Measurements from ENCODE around the gene SMDT1. TPM values are rescaled to one million over a fixed set of nuclear protein-coding genes. Genes with fewer than 3 reads are reported as not detected.
A peak's percentile ranks its signal among the peaks of the same experiment; 100 is the strongest.
"Not testable (repeated sequence)": the region's sequence is repeated elsewhere in the genome, so short reads cannot be mapped to it uniquely, and the experiment has no call there.

The SMDT1 gene
- total and polyA plus RNA-seq, 10 donors, result 13.6 to 171 (median 77.3) TPM

GRCh38 chr22:42090596-42091454, 11.3 kb downstream of the SMDT1 start, which contains the start of gene NDUFA6:
Gene NDUFA6 (minus strand): TSS chr22:42090772. CDS start chr22:42090744, 28 bp downstream.
- TF ChIP-seq CTCF (IDR thresholded peaks at IDR 0.05 in 8 of 11, conservative IDR thresholded peaks at IDR 0.05 in 3 of 11) (peak; percentile 87 to 99 (median 97)), POLR2A (IDR thresholded peaks at IDR 0.05) (peak; percentile 43 to 72 (median 66)), POLR2AphosphoS5 (IDR thresholded peaks at IDR 0.05) (peak; percentile 97 to 99 (median 99))
- 0 to 1% (median 0%) methylated on average over 27 to 71 of the region's 71 CpGs for WGBS, 5 donors
- H3K4me1 ChIP-seq, result peaks cover 12 to 55% (median 44%) of the 10 kb centered on the region in 6 donors
- intact Hi-C loops (cut with DNase I; ENCODE audit: low total_unique reads), result no loop called here
- H3K27ac ChIP-seq, result peak within 1 kb of the TSS; percentile 93 to 98 (median 95)
- H3K36me3 ChIP-seq, result peaks cover 0 to 18% (median 13%) of the 10 kb centered on the region in 6 donors
- peak; percentile 100 for DNase-seq
- H3K4me3 ChIP-seq, result peak within 1 kb of the TSS; percentile 68 to 94 (median 84)
- no peaks in the 10 kb centered on the region for H3K9me3 ChIP-seq
- no peaks in the 10 kb centered on the region for H3K27me3 ChIP-seq (replicated peaks in 1 of 7)

GRCh38 chr22:42091455-42091782, 11.9 kb downstream of the SMDT1 start:
- Histone ChIP-seq H3K36me3 (peaks cover 0 to 12% (median 7%) of the 10 kb centered on the region in 6 donors), H3K27me3 (replicated peaks in 1 of 7) (no peaks in the 10 kb centered on the region), H3K4me1 (peaks cover 11 to 49% (median 41%) of the 10 kb centered on the region in 6 donors), H3K27ac (peak overlapping the region; percentile 93 to 98 (median 95)), H3K4me3 (peak overlapping the region; percentile 17 to 94 (median 84)), H3K9me3 (no peaks in the 10 kb centered on the region)
- no peak for DNase-seq
- 29 to 44% (median 34%) methylated on average over 7 of the region's 7 CpGs for WGBS, 5 donors
- intact Hi-C loops (cut with DNase I; ENCODE audit: low total_unique reads), result no loop called here
- TF ChIP-seq CTCF (IDR thresholded peaks at IDR 0.05 in 8 of 11, conservative IDR thresholded peaks at IDR 0.05 in 3 of 11) (no peak), POLR2AphosphoS5 (IDR thresholded peaks at IDR 0.05) (no peak), POLR2A (IDR thresholded peaks at IDR 0.05) (no peak)

GRCh38 chr22:42101199-42101598, 21.7 kb downstream of the SMDT1 start:
- Histone ChIP-seq H3K4me3 (no peak overlapping the region), H3K9me3 (peaks cover 16 to 79% (median 69%) of the 10 kb centered on the region in 8 donors), H3K27me3 (replicated peaks in 1 of 7) (no peaks in the 10 kb centered on the region), H3K27ac (no peak overlapping the region), H3K4me1 (no peaks in the 10 kb centered on the region), H3K36me3 (peaks cover 0 to 42% (median 0%) of the 10 kb centered on the region in 6 donors)
- intact Hi-C loops (cut with DNase I; ENCODE audit: low total_unique reads), result no loop called here
- 94 to 98% (median 98%) methylated on average over 3 of the region's 3 CpGs for WGBS, 5 donors
- DNase-seq, result no peak
- TF ChIP-seq CTCF (IDR thresholded peaks at IDR 0.05 in 8 of 11, conservative IDR thresholded peaks at IDR 0.05 in 3 of 11) (no peak), POLR2AphosphoS5 (IDR thresholded peaks at IDR 0.05) (no peak), POLR2A (IDR thresholded peaks at IDR 0.05) (no peak)

- DNase-seq; H3K27ac ChIP-seq; H3K4me1 ChIP-seq; intact Hi-C loops (cut with DNase I; ENCODE audit: low total_unique reads); H3K4me3 ChIP-seq; H3K27me3 ChIP-seq (replicated peaks in 1 of 7): not testable (repeated sequence)
- H3K36me3 ChIP-seq, result peaks cover 0 to 32% (median 0%) of the 10 kb centered on the region in 6 donors
- H3K9me3 ChIP-seq, result peaks cover 16 to 67% (median 63%) of the 10 kb centered on the region in 8 donors
- WGBS, 5 donors, result 94 to 97% (median 96%) methylated on average over 6 of the region's 6 CpGs
Measured at GRCh38 chr22:42104332-42104860, 24.9 kb downstream of the SMDT1 start.
